Activated CD8-positive, alpha-beta T cell treated with anti-CD3 and anti-CD28 coated beads for 36 hours (primary cell): ENCODE results near the gene RNF152. TPM values are rescaled to one million over a fixed set of nuclear protein-coding genes. Genes with fewer than 3 reads are reported as not detected.

Source experiments
- ATAC-seq: fragments of 200-7000 bp; cut with Tn5 transposase; one replicate; pipeline ENCODE4 v1.10.0; 2021; ENCODE audit warnings: mild to moderate bottlenecking, moderate library complexity
- CTCF ChIA-PET: fragments of 350-600 bp; sonication (Branson Sonifier 250); formaldehyde crosslinking; loops from one replicate; lab custom pipeline; 2021; ENCODE audit warnings: antibody characterized with exemption; lab: Charles Lee
- POLR2A ChIA-PET: fragments of 350-600 bp; sonication (Branson Sonifier 250); formaldehyde crosslinking; loops from one replicate; lab custom pipeline; 2021; ENCODE audit warnings: antibody characterized with exemption; lab: Charles Lee
- DNase-seq: peaks from one replicate; pipeline ENCODE4 v3.0.0-alpha.2; 2020
- H3K27ac Mint-ChIP-seq: one replicate; pipeline ENCODE4 v1.8.0; 2021; ENCODE audit warnings: mild to moderate bottlenecking, mixed read lengths
- H3K27me3 Mint-ChIP-seq: one replicate; pipeline ENCODE4 v1.8.0; 2021; ENCODE audit warnings: mixed read lengths
- H3K36me3 Mint-ChIP-seq: one replicate; pipeline ENCODE4 v1.8.0; 2021; ENCODE audit warnings: low read depth, mixed read lengths
- H3K4me1 Mint-ChIP-seq: one replicate; pipeline ENCODE4 v1.8.0; 2021; ENCODE audit warnings: low read depth, mixed read lengths
- H3K4me3 Mint-ChIP-seq: one replicate; pipeline ENCODE4 v1.8.0; 2021; ENCODE audit warnings: mild to moderate bottlenecking, moderate library complexity, mixed read lengths
- H3K9me3 Mint-ChIP-seq: one replicate; pipeline ENCODE4 v1.8.0; 2021; ENCODE audit warnings: mixed read lengths
- intact Hi-C: fragments of 100-400 bp; cut with micrococcal nuclease; formaldehyde crosslinking; loops from one replicate; pipeline ENCODE4 v1.10.0; 2022
- total RNA-seq, 2 experiments: library from RNA; stranded (reverse); gene quantifications; one replicate each; pipeline ENCODE4 v1.2.3, GENCODE V29; 2021
- TF ChIP-seq, protein P1 (sequence below): fragments of 200-600 bp; IDR thresholded peaks from one replicate; pipeline ENCODE4 v1.8.0; 2022; ENCODE audit warnings: antibody characterized with exemption, mild to moderate bottlenecking

Gene RNF152
- total RNA-seq, 2 experiments from 2014 or later: 0.16 to 0.18 TPM

DNA sequence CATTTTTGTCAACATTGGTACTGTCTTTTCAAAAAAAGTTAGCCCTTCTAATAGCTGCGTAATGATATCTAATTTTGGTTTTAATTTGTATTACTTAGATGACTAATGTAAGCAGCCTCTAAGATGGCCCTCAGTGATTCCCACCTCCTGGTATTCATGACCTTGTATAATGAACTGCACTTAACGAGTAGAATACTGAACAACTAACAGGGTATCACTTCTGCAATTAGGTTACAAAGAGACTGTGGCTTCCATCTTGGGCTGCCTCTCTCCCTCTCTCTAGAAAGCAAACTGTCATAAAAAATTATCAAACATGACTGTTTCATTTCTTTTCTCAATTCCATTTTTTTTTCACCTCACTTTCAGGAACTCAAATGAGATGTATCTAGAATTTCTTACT is 120.9 kb downstream of the RNF152 start:
- peaks cover 6% of the 10 kb centered on the region for H3K27me3 Mint-ChIP-seq
- CTCF ChIA-PET: no interaction called here
- no peak for ATAC-seq
- H3K9me3 Mint-ChIP-seq: peaks cover 14% of the 10 kb centered on the region
- DNase-seq: no peak
- POLR2A ChIA-PET: no interaction called here
- no peaks in the 10 kb centered on the region for H3K36me3 Mint-ChIP-seq
- H3K27ac Mint-ChIP-seq: no peak overlapping the region
- intact Hi-C loops: no loop called here
- TF ChIP-seq, protein P1, sequence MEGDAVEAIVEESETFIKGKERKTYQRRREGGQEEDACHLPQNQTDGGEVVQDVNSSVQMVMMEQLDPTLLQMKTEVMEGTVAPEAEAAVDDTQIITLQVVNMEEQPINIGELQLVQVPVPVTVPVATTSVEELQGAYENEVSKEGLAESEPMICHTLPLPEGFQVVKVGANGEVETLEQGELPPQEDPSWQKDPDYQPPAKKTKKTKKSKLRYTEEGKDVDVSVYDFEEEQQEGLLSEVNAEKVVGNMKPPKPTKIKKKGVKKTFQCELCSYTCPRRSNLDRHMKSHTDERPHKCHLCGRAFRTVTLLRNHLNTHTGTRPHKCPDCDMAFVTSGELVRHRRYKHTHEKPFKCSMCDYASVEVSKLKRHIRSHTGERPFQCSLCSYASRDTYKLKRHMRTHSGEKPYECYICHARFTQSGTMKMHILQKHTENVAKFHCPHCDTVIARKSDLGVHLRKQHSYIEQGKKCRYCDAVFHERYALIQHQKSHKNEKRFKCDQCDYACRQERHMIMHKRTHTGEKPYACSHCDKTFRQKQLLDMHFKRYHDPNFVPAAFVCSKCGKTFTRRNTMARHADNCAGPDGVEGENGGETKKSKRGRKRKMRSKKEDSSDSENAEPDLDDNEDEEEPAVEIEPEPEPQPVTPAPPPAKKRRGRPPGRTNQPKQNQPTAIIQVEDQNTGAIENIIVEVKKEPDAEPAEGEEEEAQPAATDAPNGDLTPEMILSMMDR: no peak
- H3K4me1 Mint-ChIP-seq: no peaks in the 10 kb centered on the region
- H3K4me3 Mint-ChIP-seq: no peak overlapping the region

DNA sequence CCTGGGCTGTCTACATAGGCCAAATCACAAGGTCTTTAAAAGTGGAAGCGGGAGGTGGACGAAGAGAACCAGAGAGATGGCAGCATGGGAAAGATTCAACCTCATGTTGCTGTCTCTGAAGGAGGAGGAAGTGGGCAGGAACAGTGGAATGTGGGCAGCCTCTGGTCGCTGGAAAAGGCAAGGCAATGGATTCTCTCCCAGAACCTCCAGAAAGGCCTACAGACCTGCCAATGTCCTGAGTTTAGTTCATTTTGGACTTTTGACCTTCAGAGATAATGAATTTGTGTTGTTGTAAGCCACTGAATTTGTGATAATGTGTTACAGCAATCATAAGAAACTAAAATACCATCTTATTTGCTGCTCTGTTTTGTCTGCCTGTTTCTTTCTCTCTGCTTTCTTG is 122.5 kb downstream of the RNF152 start:
- DNase-seq: no peak
- TF ChIP-seq, protein P1: no peak
- H3K4me3 Mint-ChIP-seq: no peak overlapping the region
- H3K4me1 Mint-ChIP-seq: peaks cover 2% of the 10 kb centered on the region
- intact Hi-C loops: no loop called here
- H3K27me3 Mint-ChIP-seq: peaks cover 10% of the 10 kb centered on the region
- peaks cover 2% of the 10 kb centered on the region for H3K9me3 Mint-ChIP-seq
- no peak overlapping the region for H3K27ac Mint-ChIP-seq
- CTCF ChIA-PET: no interaction called here
- no peak for ATAC-seq
- no peaks in the 10 kb centered on the region for H3K36me3 Mint-ChIP-seq
- POLR2A ChIA-PET: no interaction called here

DNA sequence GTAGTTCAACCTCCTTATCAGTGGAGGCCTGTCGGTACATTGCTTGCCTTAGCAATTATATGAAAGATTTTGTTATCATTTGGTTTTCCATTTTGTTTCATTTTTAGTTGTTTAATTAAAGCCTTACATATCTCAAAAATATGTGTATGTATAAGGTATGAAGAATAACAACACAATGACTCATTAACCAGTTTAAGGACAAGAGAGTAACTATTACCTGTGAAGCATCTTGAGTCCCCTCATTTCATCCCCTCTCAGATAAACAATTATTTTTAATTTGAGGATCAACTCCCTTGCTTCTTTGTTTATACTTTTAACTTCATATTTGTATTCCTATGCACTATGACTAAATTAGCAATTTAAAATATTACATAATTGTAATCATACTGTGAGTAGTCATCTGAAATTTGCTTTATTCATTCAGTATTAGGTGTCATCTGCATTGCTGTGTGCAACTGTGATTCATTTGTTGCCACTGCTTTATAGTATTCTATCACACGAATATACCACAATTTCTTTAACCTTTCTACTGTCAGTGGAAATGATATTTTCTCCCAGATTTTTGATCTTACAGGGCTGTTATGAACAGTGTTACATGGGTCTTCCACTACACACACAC is 126.4 kb downstream of the RNF152 start:
- intact Hi-C loops: loop anchor here (10.0 kb wide), 1 partner anchor 128 kb away; the partner anchor contains the start of gene RNF152
- Mint-ChIP-seq H3K27me3 (peaks cover 22% of the 10 kb centered on the region), H3K36me3 (no peaks in the 10 kb centered on the region), H3K4me3 (no peak overlapping the region), H3K4me1 (peaks cover 15% of the 10 kb centered on the region), H3K9me3 (no peaks in the 10 kb centered on the region), H3K27ac (no peak overlapping the region)
- TF ChIP-seq, protein P1: no peak
- DNase-seq (no peak), ATAC-seq (no peak)
- ChIA-PET CTCF (no interaction called here), POLR2A (no interaction called here)

DNA sequence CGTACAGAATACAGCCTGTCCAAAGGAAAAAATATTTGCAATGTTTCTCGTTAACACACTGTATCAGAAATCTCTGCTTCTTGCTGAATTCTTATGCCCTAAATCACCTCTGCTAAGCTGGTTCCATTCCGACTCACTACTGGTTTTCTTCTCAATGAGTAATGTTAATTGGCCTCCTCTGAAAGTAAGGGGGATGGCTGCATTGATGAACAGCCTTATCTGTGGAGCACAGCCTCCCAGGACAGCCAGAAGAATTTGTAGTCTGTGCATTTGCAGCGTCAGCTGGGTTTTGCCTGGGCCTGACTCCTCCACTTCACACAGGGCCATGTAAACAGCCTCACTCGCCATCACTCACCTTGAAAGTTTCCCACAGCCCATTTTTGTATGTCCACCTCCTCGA is 127.7 kb downstream of the RNF152 start:
- Mint-ChIP-seq H3K4me1 (peaks cover 15% of the 10 kb centered on the region), H3K36me3 (no peaks in the 10 kb centered on the region), H3K27me3 (peaks cover 27% of the 10 kb centered on the region), H3K27ac (no peak overlapping the region), H3K9me3 (no peaks in the 10 kb centered on the region), H3K4me3 (no peak overlapping the region)
- ChIA-PET CTCF (no interaction called here), POLR2A (no interaction called here)
- DNase-seq: no peak
- TF ChIP-seq, protein P1: no peak
- peak; percentile 51 for ATAC-seq
- intact Hi-C loops: loop anchor here (10.0 kb wide), 1 partner anchor 130 kb away; the partner anchor contains the start of gene RNF152

DNA sequence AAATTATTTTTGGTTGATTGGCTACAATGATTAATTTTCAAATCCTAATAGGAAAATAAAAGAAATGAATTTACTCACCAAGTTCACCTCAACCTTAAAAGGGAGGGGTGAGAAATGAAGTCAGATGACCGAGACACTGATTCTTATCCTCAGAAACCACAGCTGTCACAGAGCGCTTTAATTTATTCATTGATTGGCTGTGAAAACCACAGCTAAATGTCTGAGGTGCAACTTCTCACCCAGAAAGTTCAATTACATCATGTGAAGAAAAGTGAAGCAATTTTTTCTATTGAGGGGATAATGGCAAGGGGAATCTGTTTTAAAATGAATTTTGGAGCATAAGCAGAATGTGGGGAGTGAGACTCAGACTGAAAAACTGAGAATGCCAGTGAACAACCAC is 128.4 kb downstream of the RNF152 start:
- H3K36me3 Mint-ChIP-seq: no peaks in the 10 kb centered on the region
- H3K4me1 Mint-ChIP-seq: peaks cover 15% of the 10 kb centered on the region
- ChIA-PET CTCF (no interaction called here), POLR2A (no interaction called here)
- H3K27ac Mint-ChIP-seq: no peak overlapping the region
- TF ChIP-seq, protein P1: no peak
- intact Hi-C loops: loop anchor here (10.0 kb wide), 1 partner anchor 130 kb away; the partner anchor contains the start of gene RNF152
- ATAC-seq: peak; percentile 76
- DNase-seq: peak; percentile 27
- no peaks in the 10 kb centered on the region for H3K9me3 Mint-ChIP-seq
- peaks cover 30% of the 10 kb centered on the region for H3K27me3 Mint-ChIP-seq
- no peak overlapping the region for H3K4me3 Mint-ChIP-seq
